Measurements from ENCODE around the gene WDR59. TPM values are rescaled to one million over a fixed set of nuclear protein-coding genes. Genes with fewer than 3 reads are reported as not detected.

The WDR59 gene
- total and polyA plus RNA-seq, 2 donors (not counting 1 experiment from before 2014, with no cell fraction given): 52.6 to 127 TPM

GRCh38 chr16:74902161-74902560, 82.8 kb downstream of the WDR59 start:
- no peak overlapping the region for H3K4me3 Mint-ChIP-seq
- DNase-seq: no peak
- intact Hi-C loops (cut with micrococcal nuclease): no loop called here
- no peak for ATAC-seq (ENCODE audit: low read depth)
- no peak overlapping the region for H3K9ac ChIP-seq (ENCODE audit: low read length)
- H4K20me1 ChIP-seq (ENCODE audit: control insufficient read depth, insufficient read depth, low read length, poor library complexity, severe bottlenecking): no peaks in the 10 kb centered on the region
- no peaks in the 10 kb centered on the region for H3K79me2 ChIP-seq (ENCODE audit: control insufficient read depth, insufficient read depth, low read length)
- no peak overlapping the region for H3K27ac ChIP-seq (ENCODE audit: low read length in 2 of 2)
- peaks cover 3% of the 10 kb centered on the region for H3K9me3 Mint-ChIP-seq (ENCODE audit: insufficient read depth)
- no peaks in the 10 kb centered on the region for H3K27me3 Mint-ChIP-seq
- H3K4me1 ChIP-seq (ENCODE audit: control insufficient read depth in 2 of 2, insufficient read depth in 2 of 2, low read length in 2 of 2): no peaks in the 10 kb centered on the region
- peaks cover 0 to 4% (median 0%) of the 10 kb centered on the region in 3 donors for H3K9me3 ChIP-seq (ENCODE audit: control extremely low read depth in 1 of 3, control insufficient read depth in 2 of 3, insufficient read depth in 1 of 3, low read length in 2 of 3)
- 100% methylated on average over 2 of the region's 5 CpGs for WGBS (ENCODE audit: insufficient coverage)
- H3K4me2 ChIP-seq (replicated peaks; ENCODE audit: low read depth, low read length, poor library complexity, severe bottlenecking): no peak overlapping the region
- no peak overlapping the region for H3K27ac Mint-ChIP-seq
- H3K27me3 ChIP-seq (replicated peaks in 1 of 4; ENCODE audit: control extremely low read depth in 1 of 4, control insufficient read depth in 3 of 4, insufficient read depth in 4 of 4, low read length in 3 of 4): no peaks in the 10 kb centered on the region
- no peak overlapping the region for H3K4me3 ChIP-seq (ENCODE audit: control extremely low read depth in 1 of 5, extremely low read depth in 1 of 5, insufficient read depth in 1 of 5, low read depth in 2 of 5, low read length in 4 of 5)
- TF ChIP-seq CTCF (IDR thresholded peaks at IDR 0.05) (no peak), EZH2 (IDR thresholded peaks at IDR 0.05; ENCODE audit: borderline replicate concordance, insufficient read depth, low read depth, low read length, poor library complexity, severe bottlenecking) (no peak)
- H3K36me3 ChIP-seq (replicated peaks in 1 of 2; ENCODE audit: control extremely low read depth in 1 of 2, control insufficient read depth in 1 of 2, extremely low read depth in 1 of 2, insufficient read depth in 2 of 2, low read length in 1 of 2): peaks cover 13 to 41% of the 10 kb centered on the region in 2 experiments
- no peak overlapping the region for H2AFZ ChIP-seq (ENCODE audit: insufficient read depth, low read depth, low read length, poor library complexity, severe bottlenecking)
- no peaks in the 10 kb centered on the region for H3K4me1 Mint-ChIP-seq
- CTCF ChIA-PET: no interaction called here
- POLR2A ChIA-PET: no interaction called here

- H3K4me2 ChIP-seq (replicated peaks; ENCODE audit: low read depth, low read length, poor library complexity, severe bottlenecking): no peak overlapping the region
- H3K9me3 ChIP-seq (ENCODE audit: control extremely low read depth in 1 of 3, control insufficient read depth in 2 of 3, insufficient read depth in 1 of 3, low read length in 2 of 3): peaks cover 0 to 4% (median 0%) of the 10 kb centered on the region in 3 donors
- no CpG with 5 or more reads among the region's 4 CpGs for WGBS (ENCODE audit: insufficient coverage)
- ChIA-PET CTCF (no interaction called here), POLR2A (interaction anchor here (0.7 kb wide), 1 partner anchor 292 kb away, joined by 3 read pairs; no protein-coding TSS in a partner anchor)
- no peak overlapping the region for H2AFZ ChIP-seq (ENCODE audit: insufficient read depth, low read depth, low read length, poor library complexity, severe bottlenecking)
- H3K27me3 ChIP-seq (replicated peaks in 1 of 4; ENCODE audit: control extremely low read depth in 1 of 4, control insufficient read depth in 3 of 4, insufficient read depth in 4 of 4, low read length in 3 of 4): no peaks in the 10 kb centered on the region
- H3K27ac Mint-ChIP-seq: no peak overlapping the region
- no peaks in the 10 kb centered on the region for H3K79me2 ChIP-seq (ENCODE audit: control insufficient read depth, insufficient read depth, low read length)
- H3K27ac ChIP-seq (ENCODE audit: low read length in 2 of 2): no peak overlapping the region
- H3K36me3 ChIP-seq (replicated peaks in 1 of 2; ENCODE audit: control extremely low read depth in 1 of 2, control insufficient read depth in 1 of 2, extremely low read depth in 1 of 2, insufficient read depth in 2 of 2, low read length in 1 of 2): peaks cover 13 to 42% of the 10 kb centered on the region in 2 experiments
- H3K9ac ChIP-seq (ENCODE audit: low read length): no peak overlapping the region
- no peak overlapping the region for H3K4me3 ChIP-seq (ENCODE audit: control extremely low read depth in 1 of 5, extremely low read depth in 1 of 5, insufficient read depth in 1 of 5, low read depth in 2 of 5, low read length in 4 of 5)
- no peak for DNase-seq
- H4K20me1 ChIP-seq (ENCODE audit: control insufficient read depth, insufficient read depth, low read length, poor library complexity, severe bottlenecking): no peaks in the 10 kb centered on the region
- H3K27me3 Mint-ChIP-seq: no peaks in the 10 kb centered on the region
- no peak overlapping the region for H3K4me3 Mint-ChIP-seq
- no peaks in the 10 kb centered on the region for H3K4me1 Mint-ChIP-seq
- H3K9me3 Mint-ChIP-seq (ENCODE audit: insufficient read depth): peaks cover 2% of the 10 kb centered on the region
- no peak for ATAC-seq (ENCODE audit: low read depth)
- TF ChIP-seq EZH2 (IDR thresholded peaks at IDR 0.05; ENCODE audit: borderline replicate concordance, insufficient read depth, low read depth, low read length, poor library complexity, severe bottlenecking) (no peak), CTCF (IDR thresholded peaks at IDR 0.05) (no peak)
- no peaks in the 10 kb centered on the region for H3K4me1 ChIP-seq (ENCODE audit: control insufficient read depth in 2 of 2, insufficient read depth in 2 of 2, low read length in 2 of 2)
- intact Hi-C loops (cut with micrococcal nuclease): no loop called here
Observed at GRCh38 chr16:74901606-74902005, 83.3 kb downstream of the WDR59 start.
